ENCODE measurements around the gene L1TD1.
"Not testable (repeated sequence)": the region's sequence is repeated elsewhere in the genome, so short reads cannot be mapped to it uniquely, and the experiment has no call there.

L1TD1 gene

GRCh38 chr1:62210960-62211359 lies 16.3 kb downstream of the L1TD1 start:
- DNase-seq (ENCODE audit: low spot score) (no peak), ATAC-seq (ENCODE audit: low read depth) (no peak)
- Histone ChIP-seq H3K4me1 (ENCODE audit: insufficient read depth, poor library complexity, severe bottlenecking) (peaks cover 5% of the 10 kb centered on the region), H3K27me3 (ENCODE audit: insufficient read depth, poor library complexity, severe bottlenecking) (no peaks in the 10 kb centered on the region), H3K9me3 (ENCODE audit: severe bottlenecking) (peaks cover 11% of the 10 kb centered on the region), H3K36me3 (ENCODE audit: low read depth) (no peaks in the 10 kb centered on the region), H3K4me3 (ENCODE audit: severe bottlenecking) (no peak overlapping the region), H3K27ac (ENCODE audit: poor library complexity, severe bottlenecking) (peak overlapping the region; percentile 66)
- no peak for TF ChIP-seq CTCF (IDR thresholded peaks at IDR 0.05; ENCODE audit: poor library complexity, severe bottlenecking)

- ATAC-seq (ENCODE audit: low read depth) (no peak), DNase-seq (ENCODE audit: low spot score) (no peak)
- peaks cover 11% of the 10 kb centered on the region for H3K9me3 ChIP-seq (ENCODE audit: severe bottlenecking)
- no peaks in the 10 kb centered on the region for H3K36me3 ChIP-seq (ENCODE audit: low read depth)
- H3K27ac ChIP-seq (ENCODE audit: poor library complexity, severe bottlenecking) = no peak overlapping the region
- H3K27me3 ChIP-seq (ENCODE audit: insufficient read depth, poor library complexity, severe bottlenecking) = no peaks in the 10 kb centered on the region
- H3K4me1 ChIP-seq (ENCODE audit: insufficient read depth, poor library complexity, severe bottlenecking) = peaks cover 5% of the 10 kb centered on the region
- H3K4me3 ChIP-seq (ENCODE audit: severe bottlenecking) = no peak overlapping the region
- no peak for TF ChIP-seq CTCF (IDR thresholded peaks at IDR 0.05; ENCODE audit: poor library complexity, severe bottlenecking)
Measured at GRCh38 chr1:62212411-62212810, 17.8 kb downstream of the L1TD1 start.

GRCh38 chr1:62213075-62213914 lies 18.6 kb downstream of the L1TD1 start:
- no peak for ATAC-seq (ENCODE audit: low read depth)
- no peak for DNase-seq (ENCODE audit: low spot score)
- no peak overlapping the region for H3K27ac ChIP-seq (ENCODE audit: poor library complexity, severe bottlenecking)
- no peak overlapping the region for H3K4me3 ChIP-seq (ENCODE audit: severe bottlenecking)
- peaks cover 5% of the 10 kb centered on the region for H3K4me1 ChIP-seq (ENCODE audit: insufficient read depth, poor library complexity, severe bottlenecking)
- peaks cover 11% of the 10 kb centered on the region for H3K9me3 ChIP-seq (ENCODE audit: severe bottlenecking)
- no peaks in the 10 kb centered on the region for H3K36me3 ChIP-seq (ENCODE audit: low read depth)
- H3K27me3 ChIP-seq (ENCODE audit: insufficient read depth, poor library complexity, severe bottlenecking) = no peaks in the 10 kb centered on the region
- TF ChIP-seq CTCF (IDR thresholded peaks at IDR 0.05; ENCODE audit: poor library complexity, severe bottlenecking) = no peak

- Histone ChIP-seq H3K4me3 (ENCODE audit: severe bottlenecking) (no peak overlapping the region), H3K36me3 (ENCODE audit: low read depth) (no peaks in the 10 kb centered on the region), H3K4me1 (ENCODE audit: insufficient read depth, poor library complexity, severe bottlenecking) (no peaks in the 10 kb centered on the region), H3K9me3 (ENCODE audit: severe bottlenecking) (no peaks in the 10 kb centered on the region), H3K27ac (ENCODE audit: poor library complexity, severe bottlenecking) (no peak overlapping the region), H3K27me3 (ENCODE audit: insufficient read depth, poor library complexity, severe bottlenecking) (no peaks in the 10 kb centered on the region)
- TF ChIP-seq CTCF (IDR thresholded peaks at IDR 0.05; ENCODE audit: poor library complexity, severe bottlenecking) = no peak
- no peak for DNase-seq (ENCODE audit: low spot score)
- no peak for ATAC-seq (ENCODE audit: low read depth)
Measured at GRCh38 chr1:62218604-62219003, 24.0 kb downstream of the L1TD1 start.

GRCh38 chr1:62220456-62220855 lies 25.8 kb downstream of the L1TD1 start:
- not testable (repeated sequence) for DNase-seq (ENCODE audit: low spot score); H3K27me3 ChIP-seq (ENCODE audit: insufficient read depth, poor library complexity, severe bottlenecking); H3K27ac ChIP-seq (ENCODE audit: poor library complexity, severe bottlenecking); H3K4me3 ChIP-seq (ENCODE audit: severe bottlenecking); H3K4me1 ChIP-seq (ENCODE audit: insufficient read depth, poor library complexity, severe bottlenecking); H3K36me3 ChIP-seq (ENCODE audit: low read depth); ATAC-seq (ENCODE audit: low read depth); H3K9me3 ChIP-seq (ENCODE audit: severe bottlenecking)
